CD4-positive, alpha-beta T cell treated with Interleukin-10 for 1 hour (primary cell): ENCODE data around the gene CELF2.

Experiments
- DNase-seq: peaks from one replicate; pipeline ENCODE4 v3.0.0-alpha.2; 2020

The CELF2 gene

DNA sequence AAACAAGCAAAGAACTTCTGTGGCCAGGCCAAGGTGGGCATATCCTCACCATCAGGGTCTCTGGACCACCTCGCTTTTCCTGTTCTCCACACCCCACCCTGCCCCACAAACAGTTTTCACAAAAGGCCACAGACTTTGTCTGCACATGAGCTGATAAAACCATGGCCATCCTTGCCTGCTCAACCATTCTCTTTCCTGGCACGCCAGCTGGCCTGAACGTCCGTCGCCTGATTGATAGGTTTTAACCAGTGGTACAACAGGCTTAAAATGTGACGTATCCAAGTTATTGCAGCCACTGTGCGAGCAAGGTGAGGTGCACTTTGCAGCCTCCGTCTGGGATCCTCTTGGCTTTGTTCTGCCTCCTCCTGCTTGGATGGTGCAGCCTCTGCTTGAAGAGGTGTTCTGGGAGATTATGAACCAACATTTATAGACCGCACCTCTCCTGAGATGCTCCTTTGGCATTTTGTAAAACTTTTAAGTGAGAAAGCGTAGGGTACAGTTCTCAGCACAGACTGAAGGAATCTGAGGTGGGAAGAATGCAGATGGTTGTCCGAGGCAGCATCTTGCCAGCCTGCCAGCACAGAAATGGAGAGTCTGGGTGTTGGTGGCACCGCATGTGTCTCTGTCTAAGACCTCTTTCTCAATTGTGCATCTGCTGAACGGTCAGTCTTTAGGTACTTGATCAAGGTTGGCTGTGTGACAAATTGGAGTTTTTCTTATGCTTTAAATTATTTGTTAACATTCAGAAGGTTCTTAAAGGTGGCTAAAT lies 288.3 kb downstream of the CELF2 start:
- no peak for DNase-seq

GRCh38 chr10:11307004-11307403 lies 289.3 kb downstream of the CELF2 start:
- DNase-seq = no peak

DNA sequence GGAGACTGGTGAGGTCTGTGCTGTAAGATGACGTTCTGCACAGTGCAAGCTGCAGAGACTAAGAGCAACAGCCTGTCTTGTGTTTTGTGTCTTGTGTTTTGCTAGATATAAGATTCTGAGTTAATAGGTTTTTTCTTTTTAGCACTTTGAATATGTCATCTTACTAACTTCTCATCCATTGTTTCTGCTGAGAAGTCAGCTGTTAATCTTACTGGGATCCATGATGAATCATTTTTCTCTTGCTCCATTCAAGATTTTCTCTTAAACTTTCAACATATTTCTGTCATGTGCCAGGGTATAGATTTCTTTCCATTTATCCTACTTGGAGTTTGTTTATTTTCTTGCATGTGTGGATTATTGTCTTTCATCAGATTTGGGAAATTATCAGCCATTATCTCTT lies 290.3 kb downstream of the CELF2 start:
- DNase-seq = no peak

DNA sequence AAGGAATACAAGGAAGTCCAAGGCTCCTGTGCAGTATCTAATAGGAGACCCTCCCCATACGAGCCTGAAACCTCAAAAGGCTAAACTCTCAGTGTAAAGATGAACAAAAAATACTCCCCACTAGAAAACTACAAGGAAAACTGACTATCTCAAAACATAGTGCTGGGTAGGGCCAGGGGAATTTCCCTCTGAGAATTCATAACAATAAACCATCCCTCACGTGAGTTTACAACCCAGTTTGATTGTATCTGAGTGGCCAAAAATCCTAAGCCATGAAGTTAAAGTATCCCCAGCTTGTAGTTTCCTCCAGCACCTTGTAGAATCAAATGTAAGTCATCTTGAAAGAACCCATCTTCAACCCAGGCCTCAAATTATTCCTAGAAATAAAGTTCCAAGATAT lies 293.4 kb downstream of the CELF2 start:
- DNase-seq = no peak

DNA sequence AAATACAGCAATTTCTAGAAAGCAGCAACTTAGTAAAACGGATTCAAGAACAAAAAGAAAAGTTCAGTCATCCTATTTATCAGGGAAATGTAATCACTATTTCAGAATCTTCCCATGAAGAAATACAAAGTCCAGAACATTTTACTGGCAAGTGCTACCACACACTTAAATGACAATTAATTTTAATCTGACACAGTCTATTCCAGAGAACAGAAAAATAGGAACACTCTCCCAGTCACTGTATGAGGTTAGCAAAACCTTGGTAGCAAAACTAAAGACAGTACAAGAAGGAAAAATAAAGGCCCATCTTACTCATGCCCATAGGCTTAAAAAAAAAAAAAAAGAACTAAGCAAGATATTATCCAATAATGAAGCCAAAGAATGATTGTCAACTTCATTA lies 295.8 kb downstream of the CELF2 start:
- no peak for DNase-seq

- DNase-seq = no peak
These were observed 300.4 kb downstream of the CELF2 start for GRCh38 chr10:11317936-11318670.

- no peak for DNase-seq
These were observed 301.3 kb downstream of the CELF2 start for GRCh38 chr10:11318826-11319598.

GRCh38 chr10:11319990-11320602 lies 302.4 kb downstream of the CELF2 start:
- DNase-seq = no peak

- DNase-seq = no peak
These were observed 303.3 kb downstream of the CELF2 start for GRCh38 chr10:11320809-11321520.

DNA sequence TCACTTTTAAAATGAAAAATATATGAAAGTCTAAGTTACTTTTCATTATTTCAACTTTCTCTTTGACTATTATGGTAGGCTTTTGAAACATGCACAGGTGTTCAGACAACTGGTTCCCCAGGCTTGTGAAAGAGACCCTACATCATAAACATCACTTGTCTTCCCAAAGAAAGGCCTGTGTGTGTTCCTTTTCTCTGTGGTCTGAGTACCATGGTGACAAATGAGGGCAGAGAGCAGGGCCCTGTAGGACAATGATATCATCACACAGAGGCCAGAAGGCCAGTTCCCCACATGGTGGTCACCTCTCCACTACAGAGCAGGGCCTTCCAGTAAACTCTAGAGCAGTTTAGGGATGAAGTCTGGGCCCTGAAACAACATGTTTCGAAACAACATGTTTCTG lies 305.0 kb downstream of the CELF2 start:
- no peak for DNase-seq

GRCh38 chr10:11324761-11325321 lies 307.2 kb downstream of the CELF2 start:
- DNase-seq = no peak

GRCh38 chr10:11325817-11326216 lies 308.1 kb downstream of the CELF2 start:
- DNase-seq = no peak

DNA sequence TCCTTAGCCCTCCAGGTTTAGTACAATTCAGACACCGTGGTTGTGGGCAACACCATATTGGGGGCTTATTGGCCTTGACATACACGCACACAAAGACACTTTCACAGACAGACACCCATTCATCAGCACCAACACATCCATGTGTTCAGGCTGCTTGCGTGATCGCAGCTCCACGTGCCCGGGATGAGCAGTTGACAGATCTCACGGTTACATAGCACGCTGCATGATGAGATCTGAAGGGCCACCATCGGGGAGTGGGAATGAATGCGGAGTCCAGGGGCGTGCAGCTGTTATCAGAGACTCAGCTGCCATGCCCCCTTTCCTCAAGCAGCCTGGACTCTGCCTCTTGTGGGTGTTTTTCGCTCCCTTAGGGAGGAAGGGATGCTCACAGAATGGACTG lies 308.6 kb downstream of the CELF2 start:
- no peak for DNase-seq

DNA sequence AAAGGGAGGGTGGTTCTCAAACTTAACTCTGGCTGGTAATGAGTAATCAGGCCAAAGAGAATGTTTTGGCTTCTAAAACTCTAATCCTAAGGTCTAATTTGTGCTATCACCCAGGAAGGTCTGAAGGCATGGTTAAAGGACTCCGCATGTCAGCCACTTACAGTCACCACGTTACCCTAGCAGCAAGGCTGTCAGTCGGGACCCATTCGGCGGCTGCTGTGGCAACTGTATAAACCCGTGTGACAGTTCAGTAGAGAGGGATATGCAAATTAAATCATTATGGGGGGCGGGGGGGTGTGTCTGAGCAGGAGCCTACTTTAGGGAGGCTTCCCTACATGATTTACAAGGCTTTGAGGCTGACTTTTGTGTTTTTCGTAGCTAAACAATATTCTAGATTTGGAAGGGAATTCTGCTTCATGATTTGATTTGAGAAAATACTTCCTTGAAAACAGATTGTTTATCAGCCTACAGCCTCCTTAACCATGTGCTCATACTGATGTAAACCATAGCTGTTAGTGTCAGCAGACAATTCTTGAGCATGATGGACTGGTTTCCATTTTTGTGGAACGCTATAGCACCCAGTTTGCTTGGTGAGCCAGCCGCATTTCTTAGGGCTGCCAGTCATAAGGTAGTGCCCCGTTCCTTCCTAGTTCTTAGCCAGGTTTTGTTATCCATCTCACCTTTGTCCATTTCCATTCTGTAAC lies 309.4 kb downstream of the CELF2 start:
- no peak for DNase-seq

DNA sequence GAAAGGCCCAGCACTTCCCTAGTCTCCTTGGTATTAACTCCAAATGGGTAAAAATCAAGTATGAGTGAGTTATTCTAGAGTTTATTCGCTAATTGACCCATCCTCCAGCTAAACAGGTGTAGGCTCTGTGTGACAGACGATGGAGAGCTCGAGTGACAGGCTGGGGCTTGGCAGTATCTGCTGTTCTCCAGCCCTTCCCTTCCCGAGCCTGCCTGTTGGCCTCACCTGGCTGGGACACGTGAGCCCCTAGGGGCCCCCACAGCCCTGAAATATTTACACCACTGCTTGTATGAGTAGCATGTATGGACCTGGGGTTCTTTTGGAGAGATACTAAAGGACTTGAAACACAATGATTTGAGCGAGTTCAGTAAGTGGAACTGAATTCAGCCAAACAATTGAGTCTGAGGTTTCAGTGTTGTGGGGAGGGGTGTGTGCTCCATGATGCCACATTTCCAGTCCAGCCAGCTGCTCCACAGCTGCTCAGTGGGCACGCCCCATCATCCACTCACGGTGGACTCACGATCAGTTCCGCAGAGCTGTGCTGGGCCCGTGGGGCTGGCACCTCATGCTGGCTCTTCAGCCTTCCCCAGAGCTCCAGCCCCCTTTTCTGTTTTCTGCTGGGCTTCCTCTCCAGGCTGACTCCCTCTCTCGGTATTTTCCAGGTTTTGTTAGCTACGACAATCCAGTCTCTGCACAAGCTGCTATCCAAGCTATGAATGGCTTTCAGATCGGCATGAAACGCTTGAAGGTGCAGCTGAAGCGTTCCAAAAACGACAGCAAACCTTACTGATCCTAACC lies 310.8 kb downstream of the CELF2 start:
- no peak for DNase-seq

DNA sequence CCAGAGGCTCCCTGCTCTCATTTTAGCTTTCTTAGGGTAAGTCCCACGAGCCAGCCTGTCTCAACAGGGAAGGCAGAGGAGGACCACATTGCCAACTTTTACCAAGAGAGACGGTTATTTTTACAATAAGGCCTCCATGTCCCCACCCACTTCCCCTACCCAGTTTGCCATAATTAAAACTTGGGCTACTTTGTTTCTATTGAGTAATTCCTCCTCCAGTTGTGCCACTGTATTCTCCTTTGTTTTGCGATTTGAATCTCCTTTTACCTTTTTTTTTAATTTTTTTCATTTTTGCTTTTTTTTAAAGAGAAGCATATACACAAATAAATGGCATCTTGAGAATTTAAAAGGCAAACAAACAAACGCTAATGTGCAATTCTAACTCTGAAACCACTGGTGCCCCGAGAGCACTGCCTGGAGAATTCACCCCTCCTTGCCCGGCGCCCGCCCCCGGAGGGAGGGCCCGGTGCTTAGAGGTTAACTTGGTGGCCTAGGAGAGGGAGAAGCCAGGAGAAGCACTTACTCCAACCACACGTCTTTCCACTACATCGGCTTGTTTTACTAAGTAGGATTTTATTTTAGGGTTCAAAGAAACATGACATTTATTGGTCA lies 311.5 kb downstream of the CELF2 start:
- DNase-seq = no peak

DNA sequence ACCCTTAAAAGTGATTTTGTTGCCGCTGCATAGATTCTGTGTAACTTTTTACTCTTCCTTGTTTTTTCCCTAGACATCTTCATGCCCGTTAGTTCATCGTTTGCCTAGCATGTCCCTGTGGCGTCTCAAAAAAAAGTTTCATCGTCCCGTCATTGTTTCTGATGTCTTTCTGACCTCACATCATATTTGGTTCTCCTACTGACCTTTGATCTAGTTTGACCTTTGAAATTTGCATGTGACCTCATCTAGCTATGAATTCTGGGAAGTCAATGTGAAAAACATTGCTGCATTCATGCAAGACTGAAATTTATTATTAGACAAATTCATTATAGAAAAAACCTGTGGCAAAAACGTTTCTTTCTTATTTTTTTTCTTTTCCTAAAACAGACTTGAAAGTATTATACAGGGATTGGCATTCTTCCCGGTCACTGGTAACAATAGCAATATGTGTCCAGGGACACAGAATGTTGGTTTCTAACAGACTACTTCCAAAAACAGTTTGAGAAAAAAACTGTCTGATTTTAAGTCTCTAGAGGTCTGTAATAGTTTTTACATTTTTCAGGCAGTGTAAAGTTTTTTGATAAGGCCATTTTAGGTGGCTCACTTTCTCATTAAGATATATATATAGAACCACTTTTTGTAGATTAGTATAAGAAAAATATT lies 312.8 kb downstream of the CELF2 start:
- no peak for DNase-seq

- no peak for DNase-seq
These were observed 313.4 kb downstream of the CELF2 start for GRCh38 chr10:11331046-11331577.

- DNase-seq = no peak
These were observed 314.1 kb downstream of the CELF2 start for GRCh38 chr10:11331726-11332125.
